Caco-2 (cell line): ENCODE data around the gene PNPLA1. TPM values are rescaled to one million over a fixed set of nuclear protein-coding genes. Genes with fewer than 3 reads are reported as not detected.

ENCODE experiments used
- BruUV-seq: library from RNA; stranded (reverse); fragments of 400-500 nt; replicated peaks from 2 replicates; lab custom pipeline; 2021; lab: Mats Ljungman, UMichigan
- CTCF ChIA-PET: fragments of 300-600 bp; sonication (Branson Sonifier 250); formaldehyde crosslinking; loops from one replicate; lab custom pipeline; 2022; ENCODE audit warnings: antibody characterized with exemption; lab: Charles Lee
- POLR2A ChIA-PET: fragments of 300-600 bp; sonication (Branson Sonifier 250); formaldehyde crosslinking; loops from one replicate; lab custom pipeline; 2022; ENCODE audit warnings: antibody characterized with exemption; lab: Charles Lee
- DNase-seq, 2 experiments: peaks; one replicate each; pipeline versions ENCODE4 v3.0.0 to v3.0.0-alpha.2; 2020 to 2022
- H3K27me3 ChIP-seq: replicated peaks from 2 replicates; pipeline ENCODE4 v1.6.0; 2011; ENCODE audit warnings: low read length; ENCODE audit not compliant: control insufficient read depth, insufficient read depth
- H3K36me3 ChIP-seq: 2 replicates; pipeline ENCODE4 v1.5.1; 2011; ENCODE audit warnings: low read length; ENCODE audit not compliant: control insufficient read depth, insufficient read depth
- H3K4me1 ChIP-seq: fragments of 250-450 bp; sonication (Bioruptor Pico); 2 replicates; pipeline ENCODE4 v1.5.1; 2020; ENCODE audit warnings: mild to moderate bottlenecking
- H3K4me3 ChIP-seq: 2 replicates; pipeline ENCODE4 v1.5.1; 2011; ENCODE audit warnings: low read depth, mild to moderate bottlenecking, control low read depth, low read length
- H3K9me3 ChIP-seq: fragments of 250-450 bp; sonication (Bioruptor Pico); 2 replicates; pipeline ENCODE4 v1.5.1; 2020; ENCODE audit warnings: mild to moderate bottlenecking, moderate library complexity
- H3K27ac Mint-ChIP-seq: one replicate; pipeline ENCODE4 v1.8.0; 2022; ENCODE audit warnings: mixed read lengths; ENCODE audit not compliant: unreplicated experiment
- H3K27me3 Mint-ChIP-seq: one replicate; pipeline ENCODE4 v1.8.0; 2022; ENCODE audit warnings: mixed read lengths; ENCODE audit not compliant: insufficient read depth, unreplicated experiment
- H3K36me3 Mint-ChIP-seq: one replicate; pipeline ENCODE4 v1.8.0; 2022; ENCODE audit warnings: mild to moderate bottlenecking, mixed read lengths; ENCODE audit not compliant: insufficient read depth, unreplicated experiment
- H3K4me1 Mint-ChIP-seq: one replicate; pipeline ENCODE4 v1.8.0; 2022; ENCODE audit warnings: low read depth, mixed read lengths; ENCODE audit not compliant: unreplicated experiment
- H3K4me3 Mint-ChIP-seq: one replicate; pipeline ENCODE4 v1.8.0; 2022; ENCODE audit warnings: mild to moderate bottlenecking, moderate library complexity, mixed read lengths; ENCODE audit not compliant: unreplicated experiment
- H3K9me3 Mint-ChIP-seq: one replicate; pipeline ENCODE4 v1.8.0; 2022; ENCODE audit warnings: mixed read lengths; ENCODE audit not compliant: unreplicated experiment
- CTCF ChIP-seq, 2 experiments: fragments of 200-600 bp in 1 of 2; IDR thresholded peaks; 1 replicate in 1 of 2; 2 replicates in 1 of 2; pipeline versions ENCODE4 v1.5.1 to v1.8.0; 2011 to 2022; ENCODE audit warnings: antibody characterized with exemption in 1 of 2, control low read depth in 1 of 2, inconsistent platforms in 1 of 2, low read depth in 1 of 2, low read length in 1 of 2, mild to moderate bottlenecking in 1 of 2, moderate library complexity in 1 of 2; ENCODE audit not compliant: insufficient read depth in 1 of 2, severe bottlenecking in 1 of 2, unreplicated experiment in 1 of 2
- intact Hi-C: fragments of 100-400 bp; cut with micrococcal nuclease; formaldehyde crosslinking; loops from one replicate; pipeline ENCODE4 v1.10.0; 2022; ENCODE audit not compliant: unreplicated experiment
- total RNA-seq: library from RNA; stranded (reverse); gene quantifications from 2 replicates; pipeline ENCODE4 v1.2.3, GENCODE V29; 2022

PNPLA1 gene
- total RNA-seq, 1 experiment from 2014 or later = 0.25 TPM

- Mint-ChIP-seq H3K27ac (no peak overlapping the region), H3K4me3 (no peak overlapping the region), H3K9me3 (no peaks in the 10 kb centered on the region), H3K36me3 (no peaks in the 10 kb centered on the region), H3K4me1 (peaks cover 10% of the 10 kb centered on the region), H3K27me3 (no peaks in the 10 kb centered on the region)
- Histone ChIP-seq H3K27me3 (no peaks in the 10 kb centered on the region), H3K9me3 (no peaks in the 10 kb centered on the region), H3K4me1 (peaks cover 3% of the 10 kb centered on the region; the same call in 1 of the 2 replicates), H3K36me3 (no peaks in the 10 kb centered on the region), H3K4me3 (no peak overlapping the region)
- BruUV-seq = no TSS peak
- TF ChIP-seq CTCF (IDR thresholded peaks at IDR 0.05; ENCODE audit: insufficient read depth in 1 of 2, low read depth in 1 of 2, low read length in 1 of 2, severe bottlenecking in 1 of 2, unreplicated experiment in 1 of 2) = no peak
- no peak for DNase-seq
- intact Hi-C loops = no loop called here
- ChIA-PET CTCF (no interaction called here), POLR2A (no interaction called here)
These were observed 3.2 kb downstream of the PNPLA1 start for GRCh38 chr6:36273067-36273466.

GRCh38 chr6:36273802-36274514, 4.1 kb downstream of the PNPLA1 start:
- Histone ChIP-seq H3K4me3 (no peak overlapping the region), H3K36me3 (no peaks in the 10 kb centered on the region), H3K9me3 (no peaks in the 10 kb centered on the region), H3K27me3 (no peaks in the 10 kb centered on the region), H3K4me1 (peaks cover 3% of the 10 kb centered on the region; the same call in 1 of the 2 replicates)
- intact Hi-C loops = no loop called here
- POLR2A ChIA-PET = no interaction called here
- H3K4me1 Mint-ChIP-seq = peaks cover 6% of the 10 kb centered on the region
- H3K27ac Mint-ChIP-seq = no peak overlapping the region
- no peak for TF ChIP-seq CTCF (IDR thresholded peaks at IDR 0.05; ENCODE audit: insufficient read depth in 1 of 2, low read depth in 1 of 2, low read length in 1 of 2, severe bottlenecking in 1 of 2, unreplicated experiment in 1 of 2)
- no peaks in the 10 kb centered on the region for H3K27me3 Mint-ChIP-seq
- H3K36me3 Mint-ChIP-seq = no peaks in the 10 kb centered on the region
- H3K9me3 Mint-ChIP-seq = no peaks in the 10 kb centered on the region
- H3K4me3 Mint-ChIP-seq = no peak overlapping the region
- no peak for DNase-seq
- BruUV-seq = no TSS peak
- CTCF ChIA-PET = no interaction called here

- Histone ChIP-seq H3K9me3 (no peaks in the 10 kb centered on the region), H3K36me3 (no peaks in the 10 kb centered on the region), H3K27me3 (no peaks in the 10 kb centered on the region), H3K4me1 (no peaks in the 10 kb centered on the region), H3K4me3 (no peak overlapping the region)
- TF ChIP-seq CTCF (IDR thresholded peaks at IDR 0.05; ENCODE audit: insufficient read depth in 1 of 2, low read depth in 1 of 2, low read length in 1 of 2, severe bottlenecking in 1 of 2, unreplicated experiment in 1 of 2) = no peak
- Mint-ChIP-seq H3K4me3 (no peak overlapping the region), H3K27me3 (peaks cover 2% of the 10 kb centered on the region), H3K27ac (no peak overlapping the region), H3K9me3 (no peaks in the 10 kb centered on the region), H3K4me1 (no peaks in the 10 kb centered on the region), H3K36me3 (no peaks in the 10 kb centered on the region)
- BruUV-seq = no TSS peak
- ChIA-PET CTCF (no interaction called here), POLR2A (no interaction called here)
- no peak for DNase-seq
- intact Hi-C loops = no loop called here
These were observed 7.0 kb downstream of the PNPLA1 start for GRCh38 chr6:36276581-36277536.
